NB4 (cell line): ENCODE results near the gene LY6G5B.

Source experiments
- DNase-seq: peaks from one replicate; pipeline ENCODE4 v3.0.0; 2010; ENCODE audit warnings: low read depth
- H3K4me3 ChIP-seq: one replicate; pipeline ENCODE4 v1.5.1; 2011; ENCODE audit warnings: mild to moderate bottlenecking, low read depth, low read length, moderate library complexity
- CTCF ChIP-seq: IDR thresholded peaks from one replicate; pipeline ENCODE4 v1.5.1; 2012; ENCODE audit warnings: low read depth, low read length
- MAX ChIP-seq: IDR thresholded peaks from 2 replicates; pipeline ENCODE4 v1.6.1; 2011; ENCODE audit warnings: low read depth, low read length
- MYC ChIP-seq: IDR thresholded peaks from 2 replicates; pipeline ENCODE4 v1.6.1; 2011; ENCODE audit warnings: low read depth, low read length
- POLR2A ChIP-seq: IDR thresholded peaks from 2 replicates; pipeline ENCODE4 v1.6.1; 2011; ENCODE audit warnings: mild to moderate bottlenecking; ENCODE audit not compliant: insufficient read length; ENCODE audit errors: extremely low read depth

The LY6G5B gene

GRCh38 chr6:31665501-31666336, 4.1 kb upstream of the LY6G5B start, which contains the start of gene CSNK2B:
TSS of gene CSNK2B (plus strand) at chr6:31666080. CDS start at chr6:31666832, 752 bp downstream.
- TF ChIP-seq MYC = peak; percentile 78
- TF ChIP-seq POLR2A = peak; percentile 76
- TF ChIP-seq MAX = no peak; the same call in 1 of the 2 replicates
- DNase-seq = peak; percentile 100
- H3K4me3 ChIP-seq = peak within 1 kb of the TSS; percentile 87

GRCh38 chr6:31666337-31666965, 3.3 kb upstream of the LY6G5B start:
- DNase-seq = no peak
- H3K4me3 ChIP-seq = peak overlapping the region; percentile 87
- TF ChIP-seq MYC = no peak
- TF ChIP-seq POLR2A = no peak
- no peak for TF ChIP-seq CTCF
- TF ChIP-seq MAX = no peak

GRCh38 chr6:31676322-31676903, 6.6 kb downstream of the LY6G5B start:
- no peak overlapping the region for H3K4me3 ChIP-seq
- no peak for DNase-seq
- TF ChIP-seq CTCF (no peak), POLR2A (no peak), MYC (no peak), MAX (no peak)

GRCh38 chr6:31676904-31677303, 7.1 kb downstream of the LY6G5B start:
- no peak for DNase-seq
- no peak for TF ChIP-seq MAX
- TF ChIP-seq MYC = no peak
- TF ChIP-seq POLR2A = no peak
- no peak for TF ChIP-seq CTCF
- no peak overlapping the region for H3K4me3 ChIP-seq

- TF ChIP-seq CTCF = no peak
- no peak for TF ChIP-seq MYC
- no peak for TF ChIP-seq MAX
- no peak for TF ChIP-seq POLR2A
- no peak for DNase-seq
Observed at GRCh38 chr6:31677955-31678354, 8.2 kb downstream of the LY6G5B start.

More at GRCh38 chr6:31677955-31678354, 8.2 kb downstream of the LY6G5B start:
- no peak overlapping the region for H3K4me3 ChIP-seq
